ENCODE measurements around the gene ABCB7. TPM values are rescaled to one million over a fixed set of nuclear protein-coding genes. Genes with fewer than 3 reads are reported as not detected.

Gene ABCB7
- total and polyA plus RNA-seq, 2 of the 4 experiments (the other 2 are of a cell fraction): 9.3 to 15.8 TPM

- no peak overlapping the region for H2AK9ac ChIP-seq (replicated peaks; ENCODE audit: low read depth, low read length, poor library complexity)
- dilution Hi-C loops (cut with HindIII; ENCODE audit: low sequenced_read_pairs, unreplicated experiment) (no loop called here), intact Hi-C loops (cut with micrococcal nuclease) (no loop called here), in situ Hi-C loops (cut with MboI; ENCODE audit: low sequenced_read_pairs) (no loop called here)
- no peak overlapping the region for H2BK120ac ChIP-seq (ENCODE audit: low read depth, low read length)
- no CpG with 5 or more reads among the region's 3 CpGs for WGBS, 2 experiments (ENCODE audit: extremely low coverage in 2 of 2, insufficient read length in 1 of 2)
- H3K4ac ChIP-seq (ENCODE audit: low read depth, low read length): no peak overlapping the region
- H3K9me1 ChIP-seq (ENCODE audit: insufficient read depth, low read length): no peaks in the 10 kb centered on the region
- no peak overlapping the region for H3K9ac ChIP-seq (ENCODE audit: low read depth, low read length)
- H4K8ac ChIP-seq (ENCODE audit: low read depth in 2 of 2, low read length in 2 of 2): no peak overlapping the region
- no peak for TF ChIP-seq BHLHE40 (IDR thresholded peaks at IDR 0.05; ENCODE audit: low read depth, low read length)
- TF ChIP-seq RFX5 (IDR thresholded peaks at IDR 0.05; ENCODE audit: low read depth, low read length): no peak
- TF ChIP-seq, protein P1, sequence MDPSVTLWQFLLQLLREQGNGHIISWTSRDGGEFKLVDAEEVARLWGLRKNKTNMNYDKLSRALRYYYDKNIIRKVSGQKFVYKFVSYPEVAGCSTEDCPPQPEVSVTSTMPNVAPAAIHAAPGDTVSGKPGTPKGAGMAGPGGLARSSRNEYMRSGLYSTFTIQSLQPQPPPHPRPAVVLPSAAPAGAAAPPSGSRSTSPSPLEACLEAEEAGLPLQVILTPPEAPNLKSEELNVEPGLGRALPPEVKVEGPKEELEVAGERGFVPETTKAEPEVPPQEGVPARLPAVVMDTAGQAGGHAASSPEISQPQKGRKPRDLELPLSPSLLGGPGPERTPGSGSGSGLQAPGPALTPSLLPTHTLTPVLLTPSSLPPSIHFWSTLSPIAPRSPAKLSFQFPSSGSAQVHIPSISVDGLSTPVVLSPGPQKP (IDR thresholded peaks at IDR 0.05; ENCODE audit: borderline replicate concordance, low read depth, low read length): no peak
- no peak for TF ChIP-seq SMC3 (IDR thresholded peaks at IDR 0.05; ENCODE audit: low read depth, low read length)
- no peak for TF ChIP-seq MXI1 (IDR thresholded peaks at IDR 0.05; ENCODE audit: borderline replicate concordance, low read depth, low read length)
- TF ChIP-seq MAFK (IDR thresholded peaks at IDR 0.05; ENCODE audit: low read depth, low read length): peak; percentile 79
- no peak for TF ChIP-seq USF2 (IDR thresholded peaks at IDR 0.05; ENCODE audit: low read depth, low read length)
- no peak for TF ChIP-seq NFE2L2 (IDR thresholded peaks at IDR 0.05; ENCODE audit: low read depth, low read length)
- no peak overlapping the region for H4K5ac ChIP-seq (ENCODE audit: low read depth, low read length)
- no peak overlapping the region for H3K4me3 ChIP-seq (ENCODE audit: insufficient read depth, low read depth, low read length)
- H3K56ac ChIP-seq (ENCODE audit: extremely low read depth, insufficient read depth, low read length): no peak overlapping the region
- DNase-seq (no peak), ATAC-seq (ENCODE audit: low read depth) (no peak)
- H3K23ac ChIP-seq (ENCODE audit: low read depth, low read length): no peak overlapping the region
- H3K9me3 ChIP-seq (ENCODE audit: control insufficient read depth, insufficient read depth, low read length): no peaks in the 10 kb centered on the region
- H3K14ac ChIP-seq (replicated peaks; ENCODE audit: low read depth, low read length): no peak overlapping the region
- H2BK15ac ChIP-seq (ENCODE audit: low read depth, low read length): no peak overlapping the region
- H2BK5ac ChIP-seq (ENCODE audit: low read depth, low read length, poor library complexity, severe bottlenecking): no peak overlapping the region
- POLR2A ChIA-PET (ENCODE audit: unreplicated experiment): no interaction called here
- H3K36me3 ChIP-seq (ENCODE audit: control insufficient read depth, insufficient read depth, low read length): no peaks in the 10 kb centered on the region
- no peak overlapping the region for H3K18ac ChIP-seq (ENCODE audit: low read depth, low read length)
- no peak overlapping the region for H3K27ac ChIP-seq (ENCODE audit: insufficient read depth, low read length)
- no peaks in the 10 kb centered on the region for H3K4me1 ChIP-seq (ENCODE audit: control insufficient read depth, insufficient read depth, low read length)
- BruUV-seq (replicated peaks): no TSS peak
- no peaks in the 10 kb centered on the region for H3K79me1 ChIP-seq (ENCODE audit: low read depth in 1 of 2, low read length in 2 of 2)
- H3K4me2 ChIP-seq (ENCODE audit: low read depth, low read length): no peak overlapping the region
- H2BK20ac ChIP-seq (ENCODE audit: low read depth, low read length): no peak overlapping the region
- no peak overlapping the region for H2AK5ac ChIP-seq (ENCODE audit: low read depth, low read length)
- no peaks in the 10 kb centered on the region for H4K20me1 ChIP-seq (ENCODE audit: insufficient read depth, low read length)
- H2AFZ ChIP-seq (replicated peaks; ENCODE audit: low read length, poor library complexity): no peak overlapping the region
- H3K27me3 ChIP-seq (ENCODE audit: control insufficient read depth, insufficient read depth, low read length): no peaks in the 10 kb centered on the region
- H4K91ac ChIP-seq (ENCODE audit: insufficient read depth, low read depth, low read length): no peak overlapping the region
- CTCF ChIA-PET: no interaction called here
These were observed 41.4 kb downstream of the ABCB7 start for GRCh38 chrX:75114638-75115037.

Data from IMR-90 (cell line).